DMS153 (cell line): ENCODE data around the gene SCOC.
"Not testable (repeated sequence)": the region's sequence is repeated elsewhere in the genome, so short reads cannot be mapped to it uniquely, and the experiment has no call there.

Source experiments
- DNase-seq: peaks from one replicate; lab custom pipeline; 2025; lab: John Stamatoyannopoulos, UW

The SCOC gene

DNA sequence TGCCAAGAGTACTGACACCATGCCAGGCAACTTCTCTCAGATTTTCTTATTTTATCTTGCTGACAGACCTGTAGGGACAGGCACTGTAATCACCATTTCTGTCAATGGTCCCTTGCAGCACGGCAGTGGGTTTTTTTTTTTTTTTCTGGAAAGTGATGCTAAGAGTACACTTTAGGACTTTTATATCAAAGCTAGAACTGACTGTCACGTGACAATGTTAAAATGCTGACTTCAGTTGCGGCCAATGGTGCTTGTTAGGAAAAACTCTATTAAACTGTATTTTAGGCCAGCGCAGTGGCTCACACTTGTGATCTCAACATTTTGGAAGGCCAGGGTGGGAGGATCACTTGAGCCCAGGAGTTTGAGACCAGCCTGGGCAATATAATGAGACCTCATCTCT is 12.3 kb upstream of the SCOC start:
- no peak for DNase-seq

DNA sequence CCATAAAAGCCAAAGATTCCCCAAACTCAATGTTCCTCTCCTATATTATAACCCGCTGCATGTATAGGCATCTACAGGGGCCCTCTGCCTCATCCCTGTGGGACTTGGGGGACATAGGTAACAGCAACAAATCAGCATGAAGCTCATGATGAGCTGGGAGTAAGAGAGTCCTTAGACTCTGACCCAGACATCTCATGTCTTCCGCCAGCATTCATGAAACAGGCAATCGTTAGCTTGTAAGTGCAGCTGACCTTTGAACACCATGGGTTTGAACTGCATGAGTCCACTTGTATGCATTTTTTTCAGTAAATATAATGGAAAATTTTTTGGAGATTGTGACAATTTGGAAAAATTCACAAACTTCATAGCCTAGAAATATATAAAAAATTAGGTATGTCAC is 10.4 kb upstream of the SCOC start:
- no peak for DNase-seq

DNA sequence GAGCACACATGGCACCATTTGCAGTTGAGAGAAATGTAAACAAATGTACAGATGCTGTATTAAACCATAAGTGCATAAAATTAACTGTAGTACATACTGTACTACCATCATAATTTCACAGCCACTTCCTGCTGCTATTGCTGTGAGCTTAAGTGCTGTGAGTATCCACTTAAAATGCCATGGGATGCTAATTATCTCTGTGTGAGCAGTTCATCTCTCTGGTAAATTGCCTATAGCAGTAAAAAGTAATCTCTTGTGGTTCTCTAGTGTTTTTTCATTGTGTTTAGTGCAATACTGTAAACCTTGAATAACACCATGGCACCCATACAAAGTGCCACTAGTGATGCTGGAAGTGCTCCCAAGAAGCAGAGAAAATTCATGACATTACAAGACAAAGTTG is 9.9 kb upstream of the SCOC start:
- DNase-seq: peak; percentile 52

DNA sequence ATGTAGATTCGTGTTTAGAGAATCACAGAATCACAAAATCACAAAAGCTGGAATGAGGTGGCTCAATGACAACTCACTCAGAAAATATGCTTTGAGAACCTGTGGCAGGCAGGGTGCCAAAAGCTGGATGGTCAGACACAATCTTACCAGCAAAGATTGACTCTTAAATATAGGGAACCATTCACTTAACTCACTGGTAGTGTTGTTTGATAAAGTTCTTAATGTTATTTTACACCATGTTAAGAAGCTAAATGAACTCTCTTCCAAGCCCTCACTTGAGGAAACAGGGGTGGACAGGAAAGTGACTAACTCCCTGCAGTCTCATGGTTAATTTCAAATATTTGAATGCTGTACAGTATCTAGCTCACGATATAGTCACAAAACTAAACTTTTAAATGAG is 5.7 kb upstream of the SCOC start:
- DNase-seq: no peak

DNA sequence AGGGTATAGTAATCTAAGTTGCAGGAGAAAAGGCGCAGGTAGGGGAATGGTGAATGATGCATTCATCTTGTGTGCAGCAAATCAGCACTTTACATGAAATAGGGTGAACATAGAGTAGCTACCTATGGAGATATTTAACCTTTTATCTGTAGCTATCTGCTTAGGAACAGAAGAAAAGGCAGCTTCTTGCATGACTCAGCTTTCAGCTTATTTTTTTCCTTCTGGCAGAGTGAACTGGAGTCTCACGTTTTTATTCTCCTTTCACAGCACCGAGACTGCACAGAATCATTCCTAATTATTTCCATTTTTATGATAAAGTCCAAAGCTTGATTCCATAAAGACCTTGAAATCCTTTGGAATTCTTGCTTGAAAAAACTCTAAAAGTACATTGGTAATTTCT is 4.8 kb upstream of the SCOC start:
- no peak for DNase-seq

DNA sequence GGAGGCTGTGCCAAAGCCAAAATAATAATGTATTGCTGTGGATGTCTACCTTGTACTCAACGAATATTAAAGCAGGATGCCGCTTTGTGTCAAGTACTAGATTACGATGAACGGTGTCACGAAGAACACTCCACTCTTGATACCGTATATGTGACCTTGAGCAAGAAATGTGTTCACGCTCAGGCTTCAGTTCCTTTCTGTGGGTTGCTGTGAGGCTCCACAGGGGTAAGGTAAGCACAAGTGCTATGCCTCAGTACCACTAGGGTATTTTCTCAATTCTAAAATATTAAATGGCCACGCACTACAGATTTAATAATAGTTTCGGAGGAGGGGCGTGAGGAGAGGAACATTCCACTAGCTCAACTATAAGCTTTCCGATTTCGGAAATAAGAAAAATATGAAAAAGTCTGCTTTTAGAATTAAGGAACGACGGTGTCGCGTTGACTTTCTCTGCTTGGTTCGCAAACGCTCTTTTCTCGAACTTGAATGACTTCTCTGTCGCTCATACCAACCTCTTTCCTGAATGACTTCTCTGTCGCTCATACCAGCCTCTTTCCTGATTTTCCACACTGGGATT is 607 bp upstream of the SCOC start:
- DNase-seq: no peak

GRCh38 chr4:140374130-140374477 is 658 bp downstream of the SCOC start:
- DNase-seq: no peak

- DNase-seq: no peak
Observed at GRCh38 chr4:140382732-140383131, 9.3 kb downstream of the SCOC start.

DNA sequence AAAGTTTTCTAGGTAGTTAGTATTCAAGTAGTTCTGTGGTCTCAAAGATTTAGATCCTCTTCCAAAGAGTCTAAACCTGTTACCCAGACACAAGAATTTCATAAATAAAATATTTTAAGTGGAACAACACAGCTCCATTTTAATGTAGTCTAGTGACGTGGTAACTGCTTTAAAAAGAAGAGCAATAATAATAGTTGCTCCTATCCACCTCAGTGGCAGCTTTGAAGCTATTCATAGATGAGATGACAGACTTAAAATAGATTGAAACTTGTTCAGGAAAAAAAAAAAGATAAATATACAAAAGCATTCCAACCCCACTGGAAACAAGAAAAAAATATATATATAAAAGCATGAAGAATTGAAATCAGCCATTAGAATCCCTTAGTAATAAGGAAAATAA is 14.6 kb downstream of the SCOC start:
- DNase-seq: no peak

DNA sequence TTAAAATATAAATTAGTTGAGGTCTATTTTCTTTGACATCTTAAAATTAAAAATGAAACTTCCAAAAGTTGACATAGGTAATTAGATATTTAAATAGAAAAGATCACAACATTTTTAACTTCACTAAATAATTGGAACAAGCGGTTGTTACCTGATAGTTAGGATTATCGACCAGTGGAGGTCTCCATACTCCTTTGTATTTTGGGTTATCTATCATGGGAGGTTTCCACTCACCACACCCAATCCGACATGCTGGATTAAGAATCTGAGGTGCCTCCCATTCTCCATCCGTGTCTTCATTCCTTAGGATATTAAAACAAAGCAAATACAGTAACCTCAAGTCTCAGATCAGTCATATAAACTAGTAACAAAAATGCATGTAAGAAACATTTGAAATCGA is 22.2 kb downstream of the SCOC start:
- no peak for DNase-seq

DNA sequence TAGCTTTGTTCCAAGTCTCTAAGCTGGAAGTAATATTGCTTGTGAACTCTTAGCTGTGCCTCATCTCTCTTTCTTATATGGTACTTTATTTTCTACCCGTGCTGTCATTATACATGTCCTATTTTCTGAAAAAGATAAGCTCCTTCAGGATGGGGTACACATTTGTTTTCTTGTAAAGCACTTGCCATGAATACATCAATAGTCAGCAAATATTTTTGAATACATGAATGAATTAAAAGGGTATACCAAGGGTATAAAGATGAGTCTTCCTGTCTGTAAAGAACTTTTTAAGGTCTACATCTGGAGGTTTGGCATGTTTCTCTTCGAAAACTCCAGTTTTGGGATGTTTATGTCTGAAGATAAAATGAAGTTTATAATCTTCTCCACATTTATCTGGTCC is 26.7 kb downstream of the SCOC start:
- no peak for DNase-seq

DNA sequence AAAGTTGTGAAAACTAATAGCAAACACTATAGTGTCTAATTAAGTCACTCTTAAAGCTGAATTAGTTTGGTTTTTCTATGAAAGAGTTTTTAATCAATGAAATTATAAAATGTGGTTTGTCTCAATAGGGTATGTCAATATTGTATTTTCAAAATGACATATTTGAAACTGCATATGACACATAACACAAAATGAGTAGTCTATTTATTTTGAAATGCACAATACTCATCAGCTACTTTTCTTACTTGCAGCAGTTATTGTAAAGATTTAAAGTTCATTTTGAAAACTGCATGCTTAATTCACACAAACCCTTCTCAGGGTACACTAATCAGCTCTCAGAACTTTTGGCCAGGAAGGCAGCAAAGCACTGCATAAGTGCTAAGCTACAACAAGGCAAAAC is 32.8 kb downstream of the SCOC start:
- no peak for DNase-seq

DNA sequence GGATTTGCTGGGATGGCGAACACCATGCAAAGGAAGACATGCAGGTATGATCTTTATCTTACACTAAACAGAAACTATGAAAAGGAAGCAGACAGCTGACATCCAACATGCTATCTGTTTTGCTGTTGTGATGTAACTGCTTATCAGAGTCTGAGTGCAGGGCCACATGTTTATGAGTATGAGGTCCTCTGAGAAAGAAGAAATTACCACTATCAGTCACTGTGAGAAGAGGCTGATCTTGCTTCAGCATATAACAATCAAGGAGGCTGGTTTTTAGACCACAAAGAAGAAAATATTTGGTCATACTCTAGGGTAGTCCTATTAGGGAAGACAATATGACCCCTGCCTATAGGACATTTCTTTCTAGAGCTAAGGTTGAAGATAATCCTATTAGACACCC is 35.5 kb downstream of the SCOC start:
- no peak for DNase-seq

DNA sequence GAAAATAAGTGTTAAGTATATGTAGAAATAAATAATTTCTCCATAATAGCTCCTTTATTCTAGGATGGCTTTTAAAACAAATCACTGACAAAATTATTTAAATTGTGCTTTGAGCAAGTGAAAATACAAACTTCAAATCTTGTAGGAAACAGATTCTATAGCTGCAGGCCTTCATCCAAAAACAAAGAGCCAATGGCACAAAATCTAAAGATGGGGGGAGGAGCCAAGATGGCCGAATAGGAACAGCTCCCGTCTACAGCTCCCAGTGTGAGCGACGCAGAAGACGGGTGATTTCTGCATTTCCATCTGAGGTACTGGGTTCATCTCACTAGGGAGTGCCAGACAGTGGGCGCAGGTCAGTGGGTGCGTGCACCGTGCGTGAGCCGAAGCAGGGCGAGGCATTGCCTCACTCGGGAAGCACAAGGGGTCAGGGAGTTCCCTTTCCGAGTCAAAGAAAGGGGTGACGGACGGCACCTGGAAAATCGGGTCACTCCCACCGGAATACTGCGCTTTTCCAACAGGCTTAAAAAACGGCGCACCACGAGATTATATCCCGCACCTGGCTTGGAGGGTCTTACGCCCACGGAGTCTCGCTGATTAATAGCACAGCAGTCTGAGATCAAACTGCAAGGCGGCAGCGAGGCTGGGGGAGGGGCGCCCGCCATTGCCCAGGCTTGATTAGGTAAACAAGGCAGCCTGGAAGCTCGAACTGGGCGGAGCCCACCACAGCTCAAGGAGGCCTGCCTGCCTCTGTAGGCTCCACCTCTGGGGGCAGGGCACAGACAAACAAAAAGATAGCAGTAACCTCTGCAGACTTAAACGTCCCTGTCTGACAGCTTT is 39.9 kb downstream of the SCOC start:
- not testable (repeated sequence) for DNase-seq

DNA sequence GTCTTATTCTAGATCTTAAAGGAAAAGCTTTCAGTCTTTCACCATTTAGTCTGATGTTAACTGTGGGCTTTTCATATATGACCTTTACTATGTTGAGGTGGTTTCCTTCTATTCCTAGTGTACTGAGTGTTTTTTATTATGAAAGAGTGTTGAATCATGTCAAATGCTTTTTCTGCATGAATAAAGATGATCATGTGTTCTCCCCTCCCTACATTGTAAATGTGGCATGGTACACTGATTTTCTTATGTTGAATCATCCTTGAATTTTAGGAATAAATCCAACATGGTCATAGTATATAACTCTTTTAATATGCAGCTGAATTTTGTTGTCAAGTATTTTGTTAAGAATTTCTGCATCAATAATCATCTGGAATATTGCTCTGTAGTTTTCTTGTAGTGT is 49.7 kb downstream of the SCOC start:
- DNase-seq: no peak

GRCh38 chr4:140426610-140427105 is 53.2 kb downstream of the SCOC start:
- peak; percentile 21 for DNase-seq

DNA sequence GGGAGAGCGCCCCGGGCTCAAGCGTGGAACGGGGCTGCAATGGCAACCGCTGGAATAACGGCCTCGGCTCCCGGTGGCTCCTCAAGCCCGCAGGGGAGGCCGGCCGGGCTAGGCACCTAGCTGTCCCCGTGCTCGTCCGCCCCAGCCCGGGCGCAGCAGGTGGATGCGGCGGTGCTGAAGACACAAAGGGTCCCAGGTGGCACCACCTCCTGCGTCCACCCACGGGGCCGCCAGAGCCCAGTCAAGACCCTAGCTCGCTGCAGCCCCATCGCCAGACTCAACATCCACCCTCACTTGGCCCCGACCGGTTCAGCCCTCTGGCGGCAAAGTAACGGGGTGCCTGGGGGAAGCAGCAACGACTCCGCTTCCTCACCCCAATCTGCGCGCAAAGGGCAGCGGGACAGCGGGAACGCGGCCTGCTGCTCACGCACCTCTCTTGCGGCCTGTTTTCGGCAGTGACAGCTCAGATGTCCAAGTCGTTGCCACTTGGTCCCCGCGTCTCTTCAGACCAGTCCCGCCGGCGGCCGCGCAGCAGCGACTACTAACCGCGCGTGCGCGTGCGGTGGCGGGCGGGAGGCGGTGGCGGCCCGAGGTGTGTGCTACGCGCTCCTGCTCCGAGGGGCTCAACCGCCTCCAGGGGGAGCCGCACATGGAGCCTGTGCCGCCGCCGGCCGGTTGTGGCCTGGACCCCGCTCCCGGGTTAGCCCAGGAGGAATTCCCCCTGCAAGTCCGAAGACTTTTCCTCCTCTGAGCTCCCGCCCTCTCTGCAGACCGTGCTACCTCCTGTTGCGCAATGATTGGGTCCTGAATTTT is 53.9 kb downstream of the SCOC start, which contains the start of gene CLGN:
TSS of gene CLGN (minus strand) at position 543 of the 813 bp plus-strand sequence. CDS start 14,570 bp downstream, outside the sequence.
- DNase-seq: peak; percentile 67

DNA sequence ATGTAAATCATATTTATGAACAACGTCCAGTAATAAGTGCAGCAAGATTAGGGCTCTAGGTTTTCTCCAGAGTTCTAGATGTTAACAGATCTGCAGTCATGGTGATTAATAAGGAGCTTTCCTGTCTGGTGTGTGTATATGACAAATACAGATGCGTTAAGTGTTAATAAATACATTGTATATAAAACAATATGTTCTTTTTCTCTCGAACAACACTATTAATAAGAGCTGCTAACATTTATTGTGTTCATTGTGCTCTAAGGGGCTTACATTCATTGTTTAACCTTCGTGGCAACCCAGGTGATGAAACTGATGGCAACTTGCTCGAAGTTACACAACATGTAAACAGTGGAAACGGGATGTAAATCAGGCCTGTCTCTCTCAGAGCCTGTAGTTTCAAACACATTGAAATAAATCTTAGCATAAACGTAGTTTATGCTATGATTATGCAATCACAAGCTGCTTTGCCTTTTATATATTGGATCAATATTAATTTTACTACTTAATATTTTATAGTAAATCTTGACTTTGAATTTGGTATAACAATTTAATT is 54.5 kb downstream of the SCOC start:
- DNase-seq: peak; percentile 11
